Caco-2 (cell line): Measurements from ENCODE around the gene TCOF1. TPM values are rescaled to one million over a fixed set of nuclear protein-coding genes. Genes with fewer than 3 reads are reported as not detected.
A peak's percentile ranks its signal among the peaks of the same experiment; 100 is the strongest.

Source experiments
- BruUV-seq: library from RNA; stranded (reverse); fragments of 400-500 nt; replicated peaks from 2 replicates; lab custom pipeline; 2021; lab: Mats Ljungman, UMichigan
- CTCF ChIA-PET: fragments of 300-600 bp; sonication (Branson Sonifier 250); formaldehyde crosslinking; loops from one replicate; lab custom pipeline; 2022; ENCODE audit warnings: antibody characterized with exemption; lab: Charles Lee
- POLR2A ChIA-PET: fragments of 300-600 bp; sonication (Branson Sonifier 250); formaldehyde crosslinking; loops from one replicate; lab custom pipeline; 2022; ENCODE audit warnings: antibody characterized with exemption; lab: Charles Lee
- DNase-seq, 2 experiments: peaks; one replicate each; pipeline versions ENCODE4 v3.0.0 to v3.0.0-alpha.2; 2020 to 2022
- H3K27me3 ChIP-seq: replicated peaks from 2 replicates; pipeline ENCODE4 v1.6.0; 2011; ENCODE audit warnings: low read length; ENCODE audit not compliant: control insufficient read depth, insufficient read depth
- H3K36me3 ChIP-seq: 2 replicates; pipeline ENCODE4 v1.5.1; 2011; ENCODE audit warnings: low read length; ENCODE audit not compliant: control insufficient read depth, insufficient read depth
- H3K4me1 ChIP-seq: fragments of 250-450 bp; sonication (Bioruptor Pico); 2 replicates; pipeline ENCODE4 v1.5.1; 2020; ENCODE audit warnings: mild to moderate bottlenecking
- H3K4me3 ChIP-seq: 2 replicates; pipeline ENCODE4 v1.5.1; 2011; ENCODE audit warnings: low read depth, mild to moderate bottlenecking, control low read depth, low read length
- H3K9me3 ChIP-seq: fragments of 250-450 bp; sonication (Bioruptor Pico); 2 replicates; pipeline ENCODE4 v1.5.1; 2020; ENCODE audit warnings: mild to moderate bottlenecking, moderate library complexity
- H3K27ac Mint-ChIP-seq: one replicate; pipeline ENCODE4 v1.8.0; 2022; ENCODE audit warnings: mixed read lengths; ENCODE audit not compliant: unreplicated experiment
- H3K27me3 Mint-ChIP-seq: one replicate; pipeline ENCODE4 v1.8.0; 2022; ENCODE audit warnings: mixed read lengths; ENCODE audit not compliant: insufficient read depth, unreplicated experiment
- H3K36me3 Mint-ChIP-seq: one replicate; pipeline ENCODE4 v1.8.0; 2022; ENCODE audit warnings: mild to moderate bottlenecking, mixed read lengths; ENCODE audit not compliant: insufficient read depth, unreplicated experiment
- H3K4me1 Mint-ChIP-seq: one replicate; pipeline ENCODE4 v1.8.0; 2022; ENCODE audit warnings: low read depth, mixed read lengths; ENCODE audit not compliant: unreplicated experiment
- H3K4me3 Mint-ChIP-seq: one replicate; pipeline ENCODE4 v1.8.0; 2022; ENCODE audit warnings: mild to moderate bottlenecking, moderate library complexity, mixed read lengths; ENCODE audit not compliant: unreplicated experiment
- H3K9me3 Mint-ChIP-seq: one replicate; pipeline ENCODE4 v1.8.0; 2022; ENCODE audit warnings: mixed read lengths; ENCODE audit not compliant: unreplicated experiment
- CTCF ChIP-seq, 2 experiments: fragments of 200-600 bp in 1 of 2; IDR thresholded peaks; 1 replicate in 1 of 2; 2 replicates in 1 of 2; pipeline versions ENCODE4 v1.5.1 to v1.8.0; 2011 to 2022; ENCODE audit warnings: antibody characterized with exemption in 1 of 2, control low read depth in 1 of 2, inconsistent platforms in 1 of 2, low read depth in 1 of 2, low read length in 1 of 2, mild to moderate bottlenecking in 1 of 2, moderate library complexity in 1 of 2; ENCODE audit not compliant: insufficient read depth in 1 of 2, severe bottlenecking in 1 of 2, unreplicated experiment in 1 of 2
- intact Hi-C: fragments of 100-400 bp; cut with micrococcal nuclease; formaldehyde crosslinking; loops from one replicate; pipeline ENCODE4 v1.10.0; 2022; ENCODE audit not compliant: unreplicated experiment
- total RNA-seq: library from RNA; stranded (reverse); gene quantifications from 2 replicates; pipeline ENCODE4 v1.2.3, GENCODE V29; 2022

Gene TCOF1
- total RNA-seq, 1 experiment from 2014 or later: 112 TPM

- intact Hi-C loops: no loop called here
- H3K4me3 Mint-ChIP-seq: no peak overlapping the region
- no peak overlapping the region for H3K4me3 ChIP-seq
- H3K9me3 Mint-ChIP-seq: no peaks in the 10 kb centered on the region
- H3K27ac Mint-ChIP-seq: no peak overlapping the region
- no TSS peak for BruUV-seq
- no peaks in the 10 kb centered on the region for H3K27me3 Mint-ChIP-seq
- DNase-seq: no peak
- H3K36me3 ChIP-seq: peaks cover 20% of the 10 kb centered on the region
- H3K9me3 ChIP-seq: no peaks in the 10 kb centered on the region
- no peaks in the 10 kb centered on the region for H3K27me3 ChIP-seq
- H3K4me1 Mint-ChIP-seq: peaks cover 8% of the 10 kb centered on the region
- H3K36me3 Mint-ChIP-seq: peaks cover 86% of the 10 kb centered on the region
- ChIA-PET CTCF (no interaction called here), POLR2A (no interaction called here)
- TF ChIP-seq CTCF (IDR thresholded peaks at IDR 0.05; ENCODE audit: insufficient read depth in 1 of 2, low read depth in 1 of 2, low read length in 1 of 2, severe bottlenecking in 1 of 2, unreplicated experiment in 1 of 2): no peak
- 0 out of 2 replicates have a peak, but pooled peaks cover 4% of the 10 kb centered on the region for H3K4me1 ChIP-seq
Observed at GRCh38 chr5:150446583-150446982, 89.1 kb downstream of the TCOF1 start.

- peaks cover 79% of the 10 kb centered on the region for H3K36me3 Mint-ChIP-seq
- Histone ChIP-seq H3K9me3 (no peaks in the 10 kb centered on the region), H3K4me1 (0 out of 2 replicates have a peak, but pooled peaks cover 4% of the 10 kb centered on the region), H3K36me3 (peaks cover 20% of the 10 kb centered on the region), H3K27me3 (no peaks in the 10 kb centered on the region), H3K4me3 (no peak overlapping the region)
- no TSS peak for BruUV-seq
- no peak for DNase-seq
- intact Hi-C loops: no loop called here
- peaks cover 8% of the 10 kb centered on the region for H3K4me1 Mint-ChIP-seq
- TF ChIP-seq CTCF (IDR thresholded peaks at IDR 0.05; ENCODE audit: insufficient read depth in 1 of 2, low read depth in 1 of 2, low read length in 1 of 2, severe bottlenecking in 1 of 2, unreplicated experiment in 1 of 2): no peak
- H3K27ac Mint-ChIP-seq: no peak overlapping the region
- ChIA-PET POLR2A (no interaction called here), CTCF (no interaction called here)
- no peaks in the 10 kb centered on the region for H3K27me3 Mint-ChIP-seq
- peak overlapping the region; percentile 89 for H3K4me3 Mint-ChIP-seq
- no peaks in the 10 kb centered on the region for H3K9me3 Mint-ChIP-seq
Observed at GRCh38 chr5:150447188-150447587, 89.7 kb downstream of the TCOF1 start.

- CTCF ChIA-PET: no interaction called here
- intact Hi-C loops: no loop called here
- Mint-ChIP-seq H3K9me3 (no peaks in the 10 kb centered on the region), H3K27ac (peak overlapping the region; percentile 99), H3K27me3 (no peaks in the 10 kb centered on the region), H3K4me1 (peaks cover 8% of the 10 kb centered on the region), H3K4me3 (peak overlapping the region; percentile 89), H3K36me3 (peaks cover 68% of the 10 kb centered on the region)
- Histone ChIP-seq H3K4me3 (peak overlapping the region; percentile 66), H3K36me3 (peaks cover 20% of the 10 kb centered on the region), H3K27me3 (no peaks in the 10 kb centered on the region), H3K4me1 (0 out of 2 replicates have a peak, but pooled peaks cover 4% of the 10 kb centered on the region), H3K9me3 (no peaks in the 10 kb centered on the region)
- POLR2A ChIA-PET: no interaction called here
- TF ChIP-seq CTCF (IDR thresholded peaks at IDR 0.05; ENCODE audit: insufficient read depth in 1 of 2, low read depth in 1 of 2, low read length in 1 of 2, severe bottlenecking in 1 of 2, unreplicated experiment in 1 of 2): no peak
- no peak for DNase-seq
- no TSS peak for BruUV-seq
Observed at GRCh38 chr5:150448334-150448733, 90.8 kb downstream of the TCOF1 start.
